HepG2 (cell line): ENCODE measurements around the gene FNDC3B. TPM values are rescaled to one million over a fixed set of nuclear protein-coding genes. Genes with fewer than 3 reads are reported as not detected.

Experiments used
- ARHGAP35 ChIP-seq: sonication (generic); formaldehyde crosslinking; IDR thresholded peaks from 2 replicates; pipeline ENCODE4 v1.9.0; 2022; ENCODE audit warnings: mild to moderate bottlenecking, inconsistent platforms, moderate library complexity, missing genetic modification reagents, borderline replicate concordance
- BORCS8-MEF2B ChIP-seq: sonication (generic); formaldehyde crosslinking; IDR thresholded peaks from 2 replicates; pipeline ENCODE4 v1.8.0; 2022; ENCODE audit warnings: mild to moderate bottlenecking, missing genetic modification reagents
- GFI1 ChIP-seq: sonication (generic); formaldehyde crosslinking; IDR thresholded peaks from 2 replicates; pipeline ENCODE4 v1.5.0; 2020; ENCODE audit warnings: missing genetic modification reagents, mild to moderate bottlenecking, borderline replicate concordance
- HNRNPLL ChIP-seq: fragments of 200-400 bp; formaldehyde crosslinking; IDR thresholded peaks from 2 replicates; pipeline ENCODE4 v1.6.1; 2017; ENCODE audit warnings: mild to moderate bottlenecking, low read depth, low read length; ENCODE audit not compliant: poor library complexity, severe bottlenecking
- KLF12 ChIP-seq: sonication (generic); formaldehyde crosslinking; IDR thresholded peaks from 2 replicates; pipeline ENCODE4 v1.4.0; 2020; ENCODE audit warnings: missing genetic modification reagents, borderline replicate concordance
- PRMT3 ChIP-seq: sonication (generic); formaldehyde crosslinking; IDR thresholded peaks from 2 replicates; pipeline ENCODE4 v1.8.1; 2022; ENCODE audit warnings: low read depth, mild to moderate bottlenecking, moderate library complexity, missing genetic modification reagents, borderline replicate concordance
- PRPF4 ChIP-seq: fragments of 200-400 bp; formaldehyde crosslinking; IDR thresholded peaks from 2 replicates; pipeline ENCODE4 v1.6.1; 2016; ENCODE audit warnings: low read length, low read depth; ENCODE audit not compliant: poor library complexity, severe bottlenecking
- REXO4 ChIP-seq: sonication (generic); formaldehyde crosslinking; IDR thresholded peaks from 2 replicates; pipeline ENCODE4 v1.8.0; 2022; ENCODE audit warnings: missing genetic modification reagents, mild to moderate bottlenecking, borderline replicate concordance
- SIN3A ChIP-seq: IDR thresholded peaks from 2 replicates; pipeline ENCODE4 v1.6.1; 2011; ENCODE audit warnings: low read depth, mild to moderate bottlenecking, control low read depth, low read length, borderline replicate concordance
- SMARCE1 ChIP-seq: fragments of 450-650 bp; IDR thresholded peaks from 2 replicates; pipeline ENCODE4 v1.6.1; 2017; ENCODE audit warnings: borderline replicate concordance
- TAF1 ChIP-seq: sonication (generic); formaldehyde crosslinking; IDR thresholded peaks from 2 replicates; pipeline ENCODE4 v1.4.0; 2020; ENCODE audit warnings: missing genetic modification reagents
- TEAD3 ChIP-seq: optimal IDR thresholded peaks from 2 replicates; pipeline ENCODE3; 2016; ENCODE audit warnings: borderline replicate concordance
- ZBTB21 ChIP-seq: sonication (generic); formaldehyde crosslinking; IDR thresholded peaks from 2 replicates; pipeline ENCODE4 v1.4.0; 2020; ENCODE audit warnings: missing genetic modification reagents
- ZC3H4 ChIP-seq: sonication (generic); formaldehyde crosslinking; IDR thresholded peaks from 2 replicates; pipeline ENCODE4 v1.4.0; 2020; ENCODE audit warnings: missing genetic modification reagents, borderline replicate concordance
- ZFP91 ChIP-seq: sonication (generic); formaldehyde crosslinking; IDR thresholded peaks from 2 replicates; pipeline ENCODE4 v1.9.0; 2022; ENCODE audit warnings: missing genetic modification reagents, mild to moderate bottlenecking, borderline replicate concordance
- ZNF275 ChIP-seq: sonication (generic); formaldehyde crosslinking; IDR thresholded peaks from 2 replicates; pipeline ENCODE4 v1.8.0; 2022; ENCODE audit warnings: missing genetic modification reagents, mild to moderate bottlenecking, inconsistent platforms, borderline replicate concordance
- ZNF354B ChIP-seq: sonication (generic); formaldehyde crosslinking; IDR thresholded peaks from 2 replicates; pipeline ENCODE4 v1.8.0; 2022; ENCODE audit warnings: mild to moderate bottlenecking, missing genetic modification reagents
- ZNF614 ChIP-seq: IDR thresholded peaks from 2 replicates; pipeline ENCODE4 v1.6.1; 2018; ENCODE audit warnings: missing biosample characterization, missing genetic modification reagents, inconsistent platforms, borderline replicate concordance
- ZNF710 ChIP-seq: sonication (generic); formaldehyde crosslinking; IDR thresholded peaks from 2 replicates; pipeline ENCODE4 v1.5.0; 2020; ENCODE audit warnings: mild to moderate bottlenecking, missing genetic modification reagents, borderline replicate concordance
- ZNF75D ChIP-seq: sonication (generic); formaldehyde crosslinking; IDR thresholded peaks from 2 replicates; pipeline ENCODE4 v1.8.1; 2023; ENCODE audit warnings: missing genetic modification reagents, mild to moderate bottlenecking, borderline replicate concordance
- ZNF83 ChIP-seq: sonication (generic); formaldehyde crosslinking; IDR thresholded peaks from 2 replicates; pipeline ENCODE4 v1.4.0; 2020; ENCODE audit warnings: missing genetic modification reagents, mild to moderate bottlenecking, borderline replicate concordance
- ZSCAN25 ChIP-seq: sonication (generic); formaldehyde crosslinking; IDR thresholded peaks from 2 replicates; pipeline ENCODE4 v1.8.0; 2022; ENCODE audit warnings: mild to moderate bottlenecking, missing genetic modification reagents
- polyA plus RNA-seq, 8 experiments: library from polyadenylated mRNA; depleted of rRNA in 3 of 8; stranded (reverse) in 7 of 8; unstranded in 1 of 8; fragments of >200 nt; fragmentation: Illumina TruSeq in 4 of 8; extraction: Trizol in 4 of 8; gene quantifications; 2 replicates each; pipeline versions ENCODE4 v1.2.1 to v1.2.3, GENCODE V29; 2011 to 2016; ENCODE audit warnings: low read depth in 4 of 8, missing spikeins in 1 of 8, mixed read lengths in 1 of 8; ENCODE audit not compliant: insufficient read depth in 1 of 8
- total RNA-seq, 5 experiments: library from RNA; depleted of rRNA; stranded (reverse); fragments of >200 nt; fragmentation: Illumina TruSeq; extraction: Trizol; gene quantifications; 2 replicates each; pipeline ENCODE4 v1.2.3, GENCODE V29; 2016; ENCODE audit warnings: low read depth in 1 of 5
- TF ChIP-seq, protein P1 (sequence below): sonication (generic); formaldehyde crosslinking; IDR thresholded peaks from 2 replicates; pipeline ENCODE4 v1.4.0; 2020; ENCODE audit warnings: mild to moderate bottlenecking, missing genetic modification reagents
- TF ChIP-seq, protein P2 (sequence below): IDR thresholded peaks from 2 replicates; pipeline ENCODE4 v1.6.1; 2016; ENCODE audit warnings: missing compliant biosample characterization, missing genetic modification reagents, borderline replicate concordance

Gene FNDC3B
- total and polyA plus RNA-seq, 2 of the 13 experiments (the other 11 are each of a cell fraction or from before 2014, with no cell fraction given) = 74.8 to 103 TPM

DNA sequence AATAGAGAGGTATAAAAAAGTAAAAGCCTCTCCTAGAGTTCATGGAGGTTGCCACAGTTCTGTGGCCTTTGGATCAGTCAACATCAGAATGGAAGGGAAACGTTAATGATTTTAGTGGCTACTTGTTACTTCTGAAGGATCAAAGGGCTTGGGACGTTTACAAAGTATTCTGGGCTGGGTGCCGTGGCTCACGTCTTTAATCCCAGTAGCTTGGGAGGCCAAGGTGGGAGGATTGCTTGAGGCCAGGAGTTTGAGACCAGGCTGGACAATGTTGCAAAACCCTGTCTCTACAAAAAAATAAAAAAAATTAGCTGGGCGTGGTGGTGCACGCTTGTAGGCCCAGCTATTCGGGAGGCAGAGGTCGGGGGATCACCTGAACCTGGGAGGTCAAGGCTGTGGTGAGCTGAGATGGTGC, 44.6 kb downstream of the FNDC3B start (continued):
- TF ChIP-seq ZNF275 (CRISPR knock-in tag) (no peak), TAF1 (CRISPR knock-in tag) (no peak), KLF12 (CRISPR knock-in tag) (0 out of 2 replicates have a peak, but pooled peaks have one; percentile 21), TEAD3 (CRISPR knock-in tag) (peak; percentile 75), GFI1 (CRISPR knock-in tag) (no peak), ZSCAN25 (CRISPR knock-in tag) (peak; percentile 35; the same call in 1 of the 2 replicates), ARHGAP35 (no peak), ZNF75D (CRISPR knock-in tag) (no peak), SMARCE1 (no peak), ZNF614 (CRISPR knock-in tag) (no peak), ZC3H4 (CRISPR knock-in tag) (no peak), ZFP91 (CRISPR knock-in tag) (no peak), BORCS8-MEF2B (CRISPR knock-in tag) (no peak), HNRNPLL (no peak), REXO4 (no peak), PRPF4 (no peak), ZNF83 (CRISPR knock-in tag) (no peak), ZBTB21 (no peak), ZNF354B (no peak), SIN3A (no peak), ZNF710 (CRISPR knock-in tag) (peak; percentile 56; the same call in 1 of the 2 replicates), PRMT3 (no peak)
- TF ChIP-seq, protein P1, sequence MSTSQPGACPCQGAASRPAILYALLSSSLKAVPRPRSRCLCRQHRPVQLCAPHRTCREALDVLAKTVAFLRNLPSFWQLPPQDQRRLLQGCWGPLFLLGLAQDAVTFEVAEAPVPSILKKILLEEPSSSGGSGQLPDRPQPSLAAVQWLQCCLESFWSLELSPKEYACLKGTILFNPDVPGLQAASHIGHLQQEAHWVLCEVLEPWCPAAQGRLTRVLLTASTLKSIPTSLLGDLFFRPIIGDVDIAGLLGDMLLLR = no peak
- TF ChIP-seq, protein P2, sequence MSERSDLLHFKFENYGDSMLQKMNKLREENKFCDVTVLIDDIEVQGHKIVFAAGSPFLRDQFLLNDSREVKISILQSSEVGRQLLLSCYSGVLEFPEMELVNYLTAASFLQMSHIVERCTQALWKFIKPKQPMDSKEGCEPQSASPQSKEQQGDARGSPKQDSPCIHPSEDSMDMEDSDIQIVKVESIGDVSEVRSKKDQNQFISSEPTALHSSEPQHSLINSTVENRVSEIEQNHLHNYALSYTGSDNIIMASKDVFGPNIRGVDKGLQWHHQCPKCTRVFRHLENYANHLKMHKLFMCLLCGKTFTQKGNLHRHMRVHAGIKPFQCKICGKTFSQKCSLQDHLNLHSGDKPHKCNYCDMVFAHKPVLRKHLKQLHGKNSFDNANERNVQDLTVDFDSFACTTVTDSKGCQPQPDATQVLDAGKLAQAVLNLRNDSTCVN (CRISPR knock-in tag) = peak; percentile 62; the same call in 1 of the 2 replicates
